NCI-H2107 treated with DMSO at 0.1 percent for 48 hours (cell line): ENCODE data around the gene PDZD4.
A peak's percentile ranks its signal among the peaks of the same experiment; 100 is the strongest.

Source experiments
- DNase-seq: peaks from one replicate; lab custom pipeline; 2025; ENCODE audit not compliant: unreplicated experiment; lab: John Stamatoyannopoulos, UW

PDZD4 gene

GRCh38 chrX:153814591-153815315 lies 15.6 kb downstream of the PDZD4 start:
- no peak for DNase-seq

- DNase-seq: no peak
Measured at GRCh38 chrX:153813161-153813560, 17.2 kb downstream of the PDZD4 start.

GRCh38 chrX:153812220-153812619 lies 18.1 kb downstream of the PDZD4 start:
- DNase-seq: no peak

GRCh38 chrX:153807976-153808375 lies 22.4 kb downstream of the PDZD4 start:
- no peak for DNase-seq

- DNase-seq: no peak
Measured at GRCh38 chrX:153806999-153807575, 23.3 kb downstream of the PDZD4 start.

- no peak for DNase-seq
Measured at GRCh38 chrX:153805436-153805835, 24.9 kb downstream of the PDZD4 start.

- DNase-seq: no peak
Measured at GRCh38 chrX:153804621-153805020, 25.7 kb downstream of the PDZD4 start.

GRCh38 chrX:153804100-153804595 lies 26.2 kb downstream of the PDZD4 start:
- DNase-seq: no peak

- DNase-seq: no peak
Measured at GRCh38 chrX:153803211-153804099, 26.9 kb downstream of the PDZD4 start.

- no peak for DNase-seq
Measured at GRCh38 chrX:153802513-153803045, 27.8 kb downstream of the PDZD4 start.

- DNase-seq: no peak
Measured at GRCh38 chrX:153801669-153802068, 28.7 kb downstream of the PDZD4 start.

- no peak for DNase-seq
Measured at GRCh38 chrX:153800746-153801145, 29.6 kb downstream of the PDZD4 start.

GRCh38 chrX:153800177-153800722 lies 30.1 kb downstream of the PDZD4 start:
- no peak for DNase-seq

- no peak for DNase-seq
Measured at GRCh38 chrX:153799326-153799725, 31.0 kb downstream of the PDZD4 start.

GRCh38 chrX:153797415-153798015 lies 32.8 kb downstream of the PDZD4 start:
- no peak for DNase-seq

- DNase-seq: no peak
Measured at GRCh38 chrX:153794897-153795816, 35.2 kb downstream of the PDZD4 start.

GRCh38 chrX:153794018-153794896 lies 36.1 kb downstream of the PDZD4 start, which contains the start of the genes IDH3G and SSR4:
Gene IDH3G, minus strand, starts transcription at chrX:153794375. Its CDS starts 49 bp downstream, at chrX:153794326.
Gene SSR4, plus strand, starts transcription at chrX:153794668. Its CDS starts 20 bp downstream, at chrX:153794688.
- DNase-seq: peak; percentile 93

- no peak for DNase-seq
Measured at GRCh38 chrX:153793291-153793690, 37.1 kb downstream of the PDZD4 start.
